ENCODE results near the gene DNAH5.

DNA sequence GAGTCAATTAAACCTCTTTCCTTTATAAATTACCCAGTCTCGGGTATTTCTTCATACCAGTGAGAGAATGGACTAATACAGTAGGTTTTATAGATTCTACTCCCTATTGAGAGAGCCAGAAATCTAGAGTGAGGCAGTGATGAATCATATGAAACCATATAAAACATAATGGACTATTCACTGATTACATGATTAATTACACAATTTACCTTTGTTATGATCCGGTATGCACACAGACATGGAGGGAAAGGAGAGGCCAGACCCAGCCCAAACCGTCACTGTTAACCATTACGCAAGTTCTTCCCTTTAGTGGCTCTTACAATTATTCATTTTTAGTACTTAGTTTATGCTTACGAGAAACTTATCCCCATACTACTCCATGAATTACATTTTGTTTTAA lies 205.0 kb downstream of the DNAH5 start:
- TF ChIP-seq, protein P1, sequence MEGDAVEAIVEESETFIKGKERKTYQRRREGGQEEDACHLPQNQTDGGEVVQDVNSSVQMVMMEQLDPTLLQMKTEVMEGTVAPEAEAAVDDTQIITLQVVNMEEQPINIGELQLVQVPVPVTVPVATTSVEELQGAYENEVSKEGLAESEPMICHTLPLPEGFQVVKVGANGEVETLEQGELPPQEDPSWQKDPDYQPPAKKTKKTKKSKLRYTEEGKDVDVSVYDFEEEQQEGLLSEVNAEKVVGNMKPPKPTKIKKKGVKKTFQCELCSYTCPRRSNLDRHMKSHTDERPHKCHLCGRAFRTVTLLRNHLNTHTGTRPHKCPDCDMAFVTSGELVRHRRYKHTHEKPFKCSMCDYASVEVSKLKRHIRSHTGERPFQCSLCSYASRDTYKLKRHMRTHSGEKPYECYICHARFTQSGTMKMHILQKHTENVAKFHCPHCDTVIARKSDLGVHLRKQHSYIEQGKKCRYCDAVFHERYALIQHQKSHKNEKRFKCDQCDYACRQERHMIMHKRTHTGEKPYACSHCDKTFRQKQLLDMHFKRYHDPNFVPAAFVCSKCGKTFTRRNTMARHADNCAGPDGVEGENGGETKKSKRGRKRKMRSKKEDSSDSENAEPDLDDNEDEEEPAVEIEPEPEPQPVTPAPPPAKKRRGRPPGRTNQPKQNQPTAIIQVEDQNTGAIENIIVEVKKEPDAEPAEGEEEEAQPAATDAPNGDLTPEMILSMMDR (conservative IDR thresholded peaks at IDR 0.05) = no peak
- no peak for TF ChIP-seq EZH2 (IDR thresholded peaks at IDR 0.05; ENCODE audit: low read depth)

All from PC-9 (cell line).